ENCODE measurements around the gene EGR4.

The EGR4 gene

GRCh38 chr2:73334620-73335019 lies 41.3 kb upstream of the EGR4 start:
- H3K14ac ChIP-seq (ENCODE audit: low read length) = no peak overlapping the region
- no peak overlapping the region for H2BK5ac ChIP-seq (ENCODE audit: low read length)
- no peak overlapping the region for H2BK120ac ChIP-seq (ENCODE audit: low read depth, low read length)
- WGBS, 2 donors (ENCODE audit: extremely low coverage in 2 of 2, insufficient read length in 2 of 2, insufficient replicate concordance in 1 of 2) = no CpG with 5 or more reads among the region's 1 CpG
- H3K27me3 ChIP-seq (ENCODE audit: control insufficient read depth in 3 of 3, insufficient read depth in 3 of 3, low read depth in 1 of 3, low read length in 3 of 3) = peaks cover 0 to 11% (median 0%) of the 10 kb centered on the region in 3 experiments
- no peak overlapping the region for H3K27ac ChIP-seq (replicated peaks; ENCODE audit: low read length)
- no peak overlapping the region for H3K4ac ChIP-seq (ENCODE audit: low read length)
- no peak overlapping the region for H2BK15ac ChIP-seq (ENCODE audit: low read length)
- no peak overlapping the region for H2AK5ac ChIP-seq (ENCODE audit: low read depth, low read length)
- no peaks in the 10 kb centered on the region for H3K79me1 ChIP-seq (ENCODE audit: low read depth, low read length)
- H2AFZ ChIP-seq (ENCODE audit: low read length) = no peak overlapping the region
- H3K4me1 ChIP-seq (ENCODE audit: control insufficient read depth in 2 of 2, insufficient read depth in 1 of 2, low read depth in 1 of 2, low read length in 2 of 2) = no peaks in the 10 kb centered on the region
- H3K36me3 ChIP-seq (replicated peaks in 1 of 2; ENCODE audit: control insufficient read depth in 2 of 2, insufficient read depth in 2 of 2, low read length in 2 of 2) = no peaks in the 10 kb centered on the region
- no peak for DNase-seq (ENCODE audit: low spot score)
- no peak overlapping the region for H4K8ac ChIP-seq (ENCODE audit: low read depth, low read length)
- H2BK12ac ChIP-seq (ENCODE audit: low read length) = no peak overlapping the region
- H3K9me3 ChIP-seq (replicated peaks in 1 of 2; ENCODE audit: control insufficient read depth in 2 of 2, insufficient read depth in 1 of 2, low read depth in 1 of 2, low read length in 2 of 2) = no peaks in the 10 kb centered on the region
- H3K9ac ChIP-seq (ENCODE audit: low read depth, low read length, poor library complexity) = no peak overlapping the region
- no peak overlapping the region for H3K18ac ChIP-seq (ENCODE audit: low read length)
- no peak overlapping the region for H3K4me3 ChIP-seq (ENCODE audit: low read length in 2 of 2)
- H3K23ac ChIP-seq (ENCODE audit: low read depth, low read length, poor library complexity) = no peak overlapping the region
- no peak overlapping the region for H4K91ac ChIP-seq (ENCODE audit: low read depth, low read length, poor library complexity)
- no peak overlapping the region for H3K4me2 ChIP-seq (ENCODE audit: insufficient read depth, low read length, poor library complexity, severe bottlenecking)

- Histone ChIP-seq H4K91ac (ENCODE audit: low read depth, low read length, poor library complexity) (no peak overlapping the region), H4K8ac (ENCODE audit: low read depth, low read length) (no peak overlapping the region), H3K4me3 (ENCODE audit: low read length in 2 of 2) (no peak overlapping the region), H3K36me3 (replicated peaks in 1 of 2; ENCODE audit: control insufficient read depth in 2 of 2, insufficient read depth in 2 of 2, low read length in 2 of 2) (no peaks in the 10 kb centered on the region), H3K4me2 (ENCODE audit: insufficient read depth, low read length, poor library complexity, severe bottlenecking) (no peak overlapping the region), H3K4ac (ENCODE audit: low read length) (no peak overlapping the region), H2BK5ac (ENCODE audit: low read length) (no peak overlapping the region), H3K27me3 (ENCODE audit: control insufficient read depth in 3 of 3, insufficient read depth in 3 of 3, low read depth in 1 of 3, low read length in 3 of 3) (peaks cover 0 to 6% (median 0%) of the 10 kb centered on the region in 3 experiments), H2AFZ (ENCODE audit: low read length) (no peak overlapping the region), H2BK12ac (ENCODE audit: low read length) (no peak overlapping the region), H3K18ac (ENCODE audit: low read length) (no peak overlapping the region), H3K4me1 (ENCODE audit: control insufficient read depth in 2 of 2, insufficient read depth in 1 of 2, low read depth in 1 of 2, low read length in 2 of 2) (no peaks in the 10 kb centered on the region), H3K9me3 (replicated peaks in 1 of 2; ENCODE audit: control insufficient read depth in 2 of 2, insufficient read depth in 1 of 2, low read depth in 1 of 2, low read length in 2 of 2) (no peaks in the 10 kb centered on the region), H2AK5ac (ENCODE audit: low read depth, low read length) (no peak overlapping the region), H2BK120ac (ENCODE audit: low read depth, low read length) (no peak overlapping the region), H3K9ac (ENCODE audit: low read depth, low read length, poor library complexity) (no peak overlapping the region), H3K79me1 (ENCODE audit: low read depth, low read length) (no peaks in the 10 kb centered on the region), H2BK15ac (ENCODE audit: low read length) (no peak overlapping the region), H3K23ac (ENCODE audit: low read depth, low read length, poor library complexity) (no peak overlapping the region), H3K27ac (replicated peaks; ENCODE audit: low read length) (no peak overlapping the region), H3K14ac (ENCODE audit: low read length) (no peak overlapping the region)
- no peak for DNase-seq (ENCODE audit: low spot score)
- WGBS, 2 donors (ENCODE audit: extremely low coverage in 2 of 2, insufficient read length in 2 of 2, insufficient replicate concordance in 1 of 2) = no CpG with 5 or more reads among the region's 2 CpGs
Measured at GRCh38 chr2:73334045-73334444, 40.7 kb upstream of the EGR4 start.

- no peak overlapping the region for H3K14ac ChIP-seq (ENCODE audit: low read length)
- no peak for DNase-seq (ENCODE audit: low spot score)
- no peak overlapping the region for H2AK5ac ChIP-seq (ENCODE audit: low read depth, low read length)
- no peak overlapping the region for H3K4me3 ChIP-seq (ENCODE audit: low read length in 2 of 2)
- H2BK120ac ChIP-seq (ENCODE audit: low read depth, low read length) = no peak overlapping the region
- H3K36me3 ChIP-seq (replicated peaks in 1 of 2; ENCODE audit: control insufficient read depth in 2 of 2, insufficient read depth in 2 of 2, low read length in 2 of 2) = no peaks in the 10 kb centered on the region
- no peak overlapping the region for H3K4me2 ChIP-seq (ENCODE audit: insufficient read depth, low read length, poor library complexity, severe bottlenecking)
- no peak overlapping the region for H2BK15ac ChIP-seq (ENCODE audit: low read length)
- no peak overlapping the region for H3K4ac ChIP-seq (ENCODE audit: low read length)
- H4K8ac ChIP-seq (ENCODE audit: low read depth, low read length) = no peak overlapping the region
- H2BK12ac ChIP-seq (ENCODE audit: low read length) = no peak overlapping the region
- no peak overlapping the region for H3K9ac ChIP-seq (ENCODE audit: low read depth, low read length, poor library complexity)
- no peaks in the 10 kb centered on the region for H3K9me3 ChIP-seq (replicated peaks in 1 of 2; ENCODE audit: control insufficient read depth in 2 of 2, insufficient read depth in 1 of 2, low read depth in 1 of 2, low read length in 2 of 2)
- H3K27me3 ChIP-seq (ENCODE audit: control insufficient read depth in 3 of 3, insufficient read depth in 3 of 3, low read depth in 1 of 3, low read length in 3 of 3) = peaks cover 0 to 4% (median 0%) of the 10 kb centered on the region in 3 experiments
- no peak overlapping the region for H2BK5ac ChIP-seq (ENCODE audit: low read length)
- H3K23ac ChIP-seq (ENCODE audit: low read depth, low read length, poor library complexity) = no peak overlapping the region
- H3K79me1 ChIP-seq (ENCODE audit: low read depth, low read length) = no peaks in the 10 kb centered on the region
- no peak overlapping the region for H3K27ac ChIP-seq (replicated peaks; ENCODE audit: low read length)
- no peak overlapping the region for H4K91ac ChIP-seq (ENCODE audit: low read depth, low read length, poor library complexity)
- no peak overlapping the region for H2AFZ ChIP-seq (ENCODE audit: low read length)
- no peak overlapping the region for H3K18ac ChIP-seq (ENCODE audit: low read length)
- H3K4me1 ChIP-seq (ENCODE audit: control insufficient read depth in 2 of 2, insufficient read depth in 1 of 2, low read depth in 1 of 2, low read length in 2 of 2) = no peaks in the 10 kb centered on the region
Measured at GRCh38 chr2:73333564-73333963, 40.2 kb upstream of the EGR4 start.

GRCh38 chr2:73324126-73324725 lies 30.9 kb upstream of the EGR4 start:
- H2AK5ac ChIP-seq (ENCODE audit: low read depth, low read length) = no peak overlapping the region
- peaks cover 0 to 44% (median 0%) of the 10 kb centered on the region in 3 experiments for H3K27me3 ChIP-seq (ENCODE audit: control insufficient read depth in 3 of 3, insufficient read depth in 3 of 3, low read depth in 1 of 3, low read length in 3 of 3)
- no peaks in the 10 kb centered on the region for H3K79me1 ChIP-seq (ENCODE audit: low read depth, low read length)
- H3K18ac ChIP-seq (ENCODE audit: low read length) = no peak overlapping the region
- no peak overlapping the region for H3K27ac ChIP-seq (replicated peaks; ENCODE audit: low read length)
- H2BK15ac ChIP-seq (ENCODE audit: low read length) = no peak overlapping the region
- no peak overlapping the region for H3K4me3 ChIP-seq (ENCODE audit: low read length in 2 of 2)
- no peak overlapping the region for H2AFZ ChIP-seq (ENCODE audit: low read length)
- no peaks in the 10 kb centered on the region for H3K4me1 ChIP-seq (ENCODE audit: control insufficient read depth in 2 of 2, insufficient read depth in 1 of 2, low read depth in 1 of 2, low read length in 2 of 2)
- no peak overlapping the region for H3K9ac ChIP-seq (ENCODE audit: low read depth, low read length, poor library complexity)
- H3K23ac ChIP-seq (ENCODE audit: low read depth, low read length, poor library complexity) = no peak overlapping the region
- no peak overlapping the region for H4K91ac ChIP-seq (ENCODE audit: low read depth, low read length, poor library complexity)
- no peaks in the 10 kb centered on the region for H3K36me3 ChIP-seq (replicated peaks in 1 of 2; ENCODE audit: control insufficient read depth in 2 of 2, insufficient read depth in 2 of 2, low read length in 2 of 2)
- H3K14ac ChIP-seq (ENCODE audit: low read length) = no peak overlapping the region
- H3K4ac ChIP-seq (ENCODE audit: low read length) = no peak overlapping the region
- no peak overlapping the region for H3K4me2 ChIP-seq (ENCODE audit: insufficient read depth, low read length, poor library complexity, severe bottlenecking)
- no peak overlapping the region for H2BK12ac ChIP-seq (ENCODE audit: low read length)
- H3K9me3 ChIP-seq (replicated peaks in 1 of 2; ENCODE audit: control insufficient read depth in 2 of 2, insufficient read depth in 1 of 2, low read depth in 1 of 2, low read length in 2 of 2) = no peaks in the 10 kb centered on the region
- H2BK5ac ChIP-seq (ENCODE audit: low read length) = no peak overlapping the region
- no peak for DNase-seq (ENCODE audit: low spot score)
- H2BK120ac ChIP-seq (ENCODE audit: low read depth, low read length) = no peak overlapping the region
- WGBS, 2 donors (ENCODE audit: extremely low coverage in 2 of 2, insufficient read length in 2 of 2, insufficient replicate concordance in 1 of 2) = no CpG with 5 or more reads among the region's 13 CpGs
- H4K8ac ChIP-seq (ENCODE audit: low read depth, low read length) = no peak overlapping the region
